OCI-LY3 (cell line): ENCODE data around the gene TAB3.

ENCODE experiments used
- H2AFZ ChIP-seq: fragments of 200-600, 300-600 bp; shearing (Covaris generic); 2 replicates; pipeline ENCODE4 v1.6.0; 2014; ENCODE audit warnings: antibody characterized with exemption, low read depth, low read length
- H3K27ac ChIP-seq: fragments of 200-600, 300-600 bp; sonication (generic); 2 replicates; pipeline ENCODE4 v1.5.1; 2014; ENCODE audit warnings: mild to moderate bottlenecking, low read length, moderate library complexity, mixed read lengths
- H3K27me3 ChIP-seq: fragments of 200-600, 300-600 bp; sonication (generic); 2 replicates; pipeline ENCODE4 v1.6.1; 2014; ENCODE audit warnings: low read depth, low read length, mixed read lengths
- H3K36me3 ChIP-seq: fragments of 200-600, 300-600 bp; sonication (generic); replicated peaks from 2 replicates; pipeline ENCODE3; 2014; ENCODE audit warnings: low read depth, low read length, mixed read lengths
- H3K4me1 ChIP-seq: fragments of 300-600, 200-600 bp; sonication (generic); 2 replicates; pipeline ENCODE4 v1.6.1; 2014; ENCODE audit warnings: low read length, mixed read lengths
- H3K4me2 ChIP-seq: fragments of 200-600, 300-600 bp; sonication (generic); 2 replicates; pipeline ENCODE4 v1.6.1; 2014; ENCODE audit warnings: low read length, mixed read lengths
- H3K4me3 ChIP-seq: fragments of 300-600, 200-600 bp; sonication (generic); 2 replicates; pipeline ENCODE4 v1.5.1; 2014; ENCODE audit warnings: antibody characterized with exemption, mild to moderate bottlenecking, low read length, moderate library complexity
- H3K79me2 ChIP-seq: fragments of 300-600, 200-600 bp; shearing (Covaris generic); 2 replicates; pipeline ENCODE4 v1.6.1; 2014; ENCODE audit warnings: mild to moderate bottlenecking, low read length, mixed read lengths
- H3K9ac ChIP-seq: fragments of 300-600, 200-600 bp; shearing (Covaris generic); 2 replicates; pipeline ENCODE4 v1.6.0; 2014; ENCODE audit warnings: mild to moderate bottlenecking, low read length, moderate library complexity
- H3K9me3 ChIP-seq: fragments of 200-600, 300-600 bp; shearing (Covaris generic); 2 replicates; pipeline ENCODE4 v1.6.1; 2014; ENCODE audit warnings: low read length, mixed read lengths; ENCODE audit not compliant: insufficient read depth
- H4K20me1 ChIP-seq: fragments of 200-600, 300-600 bp; sonication (generic); 2 replicates; pipeline ENCODE4 v1.6.1; 2016; ENCODE audit warnings: low read length, mixed read lengths; ENCODE audit not compliant: insufficient read depth
- CTCF ChIP-seq: fragments of 200-600, 300-600 bp; sonication (generic); IDR thresholded peaks from 2 replicates; pipeline ENCODE4 v1.5.1; 2014; ENCODE audit warnings: antibody characterized with exemption, low read length, low read depth
- EZH2phosphoT487 ChIP-seq: fragments of 200-600 bp; shearing (Covaris generic); IDR thresholded peaks from 2 replicates; pipeline ENCODE4 v1.6.1; 2018; ENCODE audit warnings: antibody characterized with exemption, mixed run types, low read depth

TAB3 gene

GRCh38 chrX:30786374-30786773 is 102.7 kb downstream of the TAB3 start:
- H3K27me3 ChIP-seq = no peaks in the 10 kb centered on the region
- H3K4me3 ChIP-seq = no peak overlapping the region
- no peak overlapping the region for H2AFZ ChIP-seq
- no peak overlapping the region for H3K27ac ChIP-seq
- H4K20me1 ChIP-seq = no peaks in the 10 kb centered on the region
- no peak overlapping the region for H3K9ac ChIP-seq
- TF ChIP-seq EZH2phosphoT487 = no peak
- no peaks in the 10 kb centered on the region for H3K36me3 ChIP-seq
- no peaks in the 10 kb centered on the region for H3K9me3 ChIP-seq
- no peak overlapping the region for H3K4me2 ChIP-seq
- no peaks in the 10 kb centered on the region for H3K4me1 ChIP-seq
- no peaks in the 10 kb centered on the region for H3K79me2 ChIP-seq

GRCh38 chrX:30781711-30782444 is 107.2 kb downstream of the TAB3 start:
- Histone ChIP-seq H4K20me1 (no peaks in the 10 kb centered on the region), H3K27me3 (no peaks in the 10 kb centered on the region)

GRCh38 chrX:30779453-30780030 is 109.5 kb downstream of the TAB3 start:
- Histone ChIP-seq H3K4me1 (peaks cover 6% of the 10 kb centered on the region; the same call in 1 of the 2 replicates), H3K36me3 (no peaks in the 10 kb centered on the region), H3K27ac (no peak overlapping the region), H3K4me3 (no peak overlapping the region), H3K4me2 (no peak overlapping the region), H3K27me3 (no peaks in the 10 kb centered on the region), H3K79me2 (no peaks in the 10 kb centered on the region), H3K9me3 (no peaks in the 10 kb centered on the region), H4K20me1 (no peaks in the 10 kb centered on the region), H2AFZ (no peak overlapping the region), H3K9ac (no peak overlapping the region)
- TF ChIP-seq EZH2phosphoT487 = no peak
- no peak for TF ChIP-seq CTCF

More at GRCh38 chrX:30781711-30782444, 107.2 kb downstream of the TAB3 start:
- no peaks in the 10 kb centered on the region for H3K9me3 ChIP-seq
- no peaks in the 10 kb centered on the region for H3K36me3 ChIP-seq
- no peak for TF ChIP-seq EZH2phosphoT487
- TF ChIP-seq CTCF = no peak
- no peak overlapping the region for H3K4me3 ChIP-seq
- H3K4me1 ChIP-seq = peaks cover 6% of the 10 kb centered on the region; the same call in 1 of the 2 replicates
- H3K27ac ChIP-seq = no peak overlapping the region
- H3K79me2 ChIP-seq = no peaks in the 10 kb centered on the region
- H2AFZ ChIP-seq = no peak overlapping the region
- no peak overlapping the region for H3K9ac ChIP-seq
- no peak overlapping the region for H3K4me2 ChIP-seq

GRCh38 chrX:30777575-30777974 is 111.5 kb downstream of the TAB3 start:
- Histone ChIP-seq H3K9me3 (no peaks in the 10 kb centered on the region), H3K27me3 (no peaks in the 10 kb centered on the region), H2AFZ (no peak overlapping the region), H3K36me3 (no peaks in the 10 kb centered on the region), H3K27ac (no peak overlapping the region), H3K4me2 (no peak overlapping the region), H3K9ac (no peak overlapping the region), H3K4me1 (peaks cover 6% of the 10 kb centered on the region; the same call in 1 of the 2 replicates), H4K20me1 (no peaks in the 10 kb centered on the region), H3K79me2 (no peaks in the 10 kb centered on the region), H3K4me3 (no peak overlapping the region)
- TF ChIP-seq CTCF (no peak), EZH2phosphoT487 (no peak)
